Activated naive CD4-positive, alpha-beta T cell treated with anti-CD3 and anti-CD28 coated beads, Interleukin-2, amount 10 ng/mL, durations not matched to agents 7 days and 5 days (primary cell): ENCODE results near the gene CCR9.

Source experiments
- CTCF ChIA-PET: fragments of 350-600 bp; sonication (Branson Sonifier 250); formaldehyde crosslinking; loops from one replicate; lab custom pipeline; 2021; ENCODE audit warnings: antibody characterized with exemption; lab: Charles Lee
- DNase-seq: peaks from one replicate; pipeline ENCODE4 v3.0.0-alpha.2; 2020
- H3K27ac Mint-ChIP-seq: one replicate; pipeline ENCODE4 v1.8.0; 2021; ENCODE audit warnings: mild to moderate bottlenecking, moderate library complexity, mixed read lengths
- H3K27me3 Mint-ChIP-seq: one replicate; pipeline ENCODE4 v1.8.0; 2021; ENCODE audit warnings: mild to moderate bottlenecking, mixed read lengths
- H3K36me3 Mint-ChIP-seq: one replicate; pipeline ENCODE4 v1.8.0; 2021; ENCODE audit warnings: mixed read lengths
- H3K4me1 Mint-ChIP-seq: one replicate; pipeline ENCODE4 v1.8.0; 2021; ENCODE audit warnings: mixed read lengths
- H3K4me3 Mint-ChIP-seq: one replicate; pipeline ENCODE4 v1.8.0; 2021; ENCODE audit warnings: mild to moderate bottlenecking, moderate library complexity, mixed read lengths
- H3K9me3 Mint-ChIP-seq: one replicate; pipeline ENCODE4 v1.8.0; 2021; ENCODE audit warnings: mixed read lengths

Gene CCR9

GRCh38 chr3:45908761-45909160 lies 22.4 kb downstream of the CCR9 start:
- H3K36me3 Mint-ChIP-seq, result peaks cover 17% of the 10 kb centered on the region
- peaks cover 75% of the 10 kb centered on the region for H3K27me3 Mint-ChIP-seq
- CTCF ChIA-PET, result interaction anchor here (1.1 to 1.5 kb wide), 3 partner anchors 12 to 172 kb away, joined by 3 to 5 read pairs (median 4); no protein-coding TSS in a partner anchor
- H3K9me3 Mint-ChIP-seq, result peaks cover 15% of the 10 kb centered on the region
- DNase-seq, result no peak
- H3K27ac Mint-ChIP-seq, result no peak overlapping the region
- peaks cover 33% of the 10 kb centered on the region for H3K4me1 Mint-ChIP-seq
- no peak overlapping the region for H3K4me3 Mint-ChIP-seq

GRCh38 chr3:45909542-45909941 lies 23.2 kb downstream of the CCR9 start:
- Mint-ChIP-seq H3K4me1 (peaks cover 35% of the 10 kb centered on the region), H3K27ac (no peak overlapping the region), H3K36me3 (peaks cover 17% of the 10 kb centered on the region), H3K27me3 (peaks cover 82% of the 10 kb centered on the region), H3K4me3 (no peak overlapping the region), H3K9me3 (peaks cover 15% of the 10 kb centered on the region)
- no peak for DNase-seq
- CTCF ChIA-PET, result interaction anchor here (1.4 to 1.5 kb wide), 2 partner anchors 11 to 168 kb away, joined by 4 to 5 read pairs; no protein-coding TSS in a partner anchor

- Mint-ChIP-seq H3K4me3 (no peak overlapping the region), H3K36me3 (peaks cover 15% of the 10 kb centered on the region), H3K4me1 (peaks cover 48% of the 10 kb centered on the region), H3K9me3 (peaks cover 7% of the 10 kb centered on the region), H3K27me3 (peaks cover 82% of the 10 kb centered on the region), H3K27ac (no peak overlapping the region)
- CTCF ChIA-PET, result no interaction called here
- DNase-seq, result no peak
Observed at GRCh38 chr3:45910892-45911291, 24.5 kb downstream of the CCR9 start.

GRCh38 chr3:45911511-45912226 lies 25.3 kb downstream of the CCR9 start:
- H3K9me3 Mint-ChIP-seq, result peaks cover 2% of the 10 kb centered on the region
- no peak overlapping the region for H3K27ac Mint-ChIP-seq

GRCh38 chr3:45912435-45912834 lies 26.1 kb downstream of the CCR9 start:
- H3K9me3 Mint-ChIP-seq, result no peaks in the 10 kb centered on the region
- H3K36me3 Mint-ChIP-seq, result peaks cover 13% of the 10 kb centered on the region
- no peak for DNase-seq
- peaks cover 80% of the 10 kb centered on the region for H3K27me3 Mint-ChIP-seq
- H3K27ac Mint-ChIP-seq, result no peak overlapping the region
- CTCF ChIA-PET, result interaction anchor here (0.6 to 1.2 kb wide), 3 partner anchors 11 to 165 kb away, joined by 3 to 4 read pairs (median 3); no protein-coding TSS in a partner anchor
- H3K4me1 Mint-ChIP-seq, result peaks cover 56% of the 10 kb centered on the region
- no peak overlapping the region for H3K4me3 Mint-ChIP-seq

More at GRCh38 chr3:45911511-45912226, 25.3 kb downstream of the CCR9 start:
- Mint-ChIP-seq H3K4me1 (peaks cover 55% of the 10 kb centered on the region), H3K36me3 (peaks cover 15% of the 10 kb centered on the region), H3K27me3 (peaks cover 86% of the 10 kb centered on the region), H3K4me3 (no peak overlapping the region)
- CTCF ChIA-PET, result no interaction called here
- DNase-seq, result no peak

- H3K36me3 Mint-ChIP-seq, result peaks cover 23% of the 10 kb centered on the region
- CTCF ChIA-PET, result no interaction called here
- peaks cover 36% of the 10 kb centered on the region for H3K4me1 Mint-ChIP-seq
- no peak overlapping the region for H3K27ac Mint-ChIP-seq
- DNase-seq, result no peak
- H3K9me3 Mint-ChIP-seq, result no peaks in the 10 kb centered on the region
- H3K4me3 Mint-ChIP-seq, result no peak overlapping the region
- peaks cover 69% of the 10 kb centered on the region for H3K27me3 Mint-ChIP-seq
Observed at GRCh38 chr3:45914362-45915058, 28.2 kb downstream of the CCR9 start.

GRCh38 chr3:45915059-45915439 lies 28.7 kb downstream of the CCR9 start:
- Mint-ChIP-seq H3K9me3 (no peaks in the 10 kb centered on the region), H3K27ac (peak overlapping the region; percentile 28), H3K27me3 (peaks cover 64% of the 10 kb centered on the region), H3K36me3 (peaks cover 20% of the 10 kb centered on the region), H3K4me3 (no peak overlapping the region), H3K4me1 (peaks cover 33% of the 10 kb centered on the region)
- CTCF ChIA-PET, result no interaction called here
- no peak for DNase-seq

GRCh38 chr3:45915518-45916231 lies 29.3 kb downstream of the CCR9 start:
- Mint-ChIP-seq H3K27ac (peak overlapping the region; percentile 62), H3K36me3 (peaks cover 20% of the 10 kb centered on the region), H3K9me3 (no peaks in the 10 kb centered on the region), H3K27me3 (peaks cover 58% of the 10 kb centered on the region), H3K4me1 (peaks cover 31% of the 10 kb centered on the region), H3K4me3 (peak overlapping the region; percentile 39)
- CTCF ChIA-PET, result no interaction called here
- DNase-seq, result peak; percentile 77

- H3K9me3 Mint-ChIP-seq, result no peaks in the 10 kb centered on the region
- H3K4me3 Mint-ChIP-seq, result no peak overlapping the region
- H3K27ac Mint-ChIP-seq, result no peak overlapping the region
- peaks cover 29% of the 10 kb centered on the region for H3K36me3 Mint-ChIP-seq
- CTCF ChIA-PET, result interaction anchor here (1.1 kb wide), 1 partner anchor 11 kb away, joined by 3 read pairs; no protein-coding TSS in a partner anchor
- H3K27me3 Mint-ChIP-seq, result peaks cover 41% of the 10 kb centered on the region
- DNase-seq, result no peak
- peaks cover 39% of the 10 kb centered on the region for H3K4me1 Mint-ChIP-seq
Observed at GRCh38 chr3:45917146-45917898, 31.0 kb downstream of the CCR9 start.

- H3K36me3 Mint-ChIP-seq, result peaks cover 50% of the 10 kb centered on the region
- peaks cover 5% of the 10 kb centered on the region for H3K27me3 Mint-ChIP-seq
- H3K9me3 Mint-ChIP-seq, result no peaks in the 10 kb centered on the region
- peaks cover 19% of the 10 kb centered on the region for H3K4me1 Mint-ChIP-seq
- no peak overlapping the region for H3K27ac Mint-ChIP-seq
- CTCF ChIA-PET, result interaction anchor here (0.8 to 1.5 kb wide), 4 partner anchors 12 to 158 kb away, joined by 3 to 5 read pairs (median 4); no protein-coding TSS in a partner anchor
- H3K4me3 Mint-ChIP-seq, result no peak overlapping the region
- no peak for DNase-seq
Observed at GRCh38 chr3:45921158-45922038, 35.1 kb downstream of the CCR9 start.

- Mint-ChIP-seq H3K27me3 (no peaks in the 10 kb centered on the region), H3K27ac (no peak overlapping the region), H3K4me1 (peaks cover 14% of the 10 kb centered on the region), H3K9me3 (no peaks in the 10 kb centered on the region), H3K4me3 (no peak overlapping the region), H3K36me3 (peaks cover 54% of the 10 kb centered on the region)
- DNase-seq, result no peak
- CTCF ChIA-PET, result interaction anchor here (1.4 kb wide), 1 partner anchor 40 kb away, joined by 3 read pairs; no protein-coding TSS in a partner anchor
Observed at GRCh38 chr3:45922039-45922326, 35.6 kb downstream of the CCR9 start.

- Mint-ChIP-seq H3K27ac (peak overlapping the region; percentile 66), H3K36me3 (peaks cover 63% of the 10 kb centered on the region), H3K4me1 (peaks cover 9% of the 10 kb centered on the region), H3K27me3 (no peaks in the 10 kb centered on the region), H3K9me3 (no peaks in the 10 kb centered on the region), H3K4me3 (no peak overlapping the region)
- CTCF ChIA-PET, result interaction anchor here (0.7 to 10.0 kb wide), 5 partner anchors 11 to 414 kb away, joined by 3 to 87 read pairs (median 3); no protein-coding TSS in a partner anchor
- no peak for DNase-seq
Observed at GRCh38 chr3:45922950-45923590, 36.7 kb downstream of the CCR9 start.
